ENCODE data around the gene ECM2. TPM values are rescaled to one million over a fixed set of nuclear protein-coding genes. Genes with fewer than 3 reads are reported as not detected.
"Not testable (repeated sequence)": the region's sequence is repeated elsewhere in the genome, so short reads cannot be mapped to it uniquely, and the experiment has no call there.

The ECM2 gene
- total and polyA plus RNA-seq, 2 of the 13 experiments (the other 11 are each of a cell fraction or from before 2014, with no cell fraction given): 0.37 TPM; not detected in 1

GRCh38 chr9:92576175-92576574, 40.4 kb upstream of the ECM2 start (continued):
- no peak for TF ChIP-seq ZNF766 (CRISPR knock-in tag; IDR thresholded peaks at IDR 0.05; ENCODE audit: borderline replicate concordance)

GRCh38 chr9:92573612-92574011, 37.8 kb upstream of the ECM2 start:
- H2AFZ ChIP-seq (ENCODE audit: low read length); H3K27ac ChIP-seq (ENCODE audit: extremely low read length, insufficient read depth, low read length); ATAC-seq; POLR2A ChIA-PET; H3K4me3 ChIP-seq (replicated peaks in 1 of 3; ENCODE audit: insufficient read depth in 1 of 3, low read depth in 2 of 3, low read length in 3 of 3); H3K9ac ChIP-seq (ENCODE audit: insufficient read depth, low read depth, low read length); in situ Hi-C loops (cut with HindIII; ENCODE audit: extremely low pct_ligation_motif_present, low pct_unique_long_range_greater_than_20kb); H4K20me1 ChIP-seq (ENCODE audit: insufficient read depth, low read length); H3K9me3 ChIP-seq (ENCODE audit: low read length); DNase-seq (ENCODE audit: low spot score); H3K4me2 ChIP-seq (ENCODE audit: low read depth, low read length); BruUV-seq (replicated peaks); intact Hi-C loops (cut with micrococcal nuclease; ENCODE audit: unreplicated experiment); FAIRE-seq; H3K36me3 ChIP-seq (replicated peaks in 1 of 2; ENCODE audit: control insufficient read depth in 1 of 2, insufficient read depth in 2 of 2, low read length in 2 of 2); H3K27me3 ChIP-seq (ENCODE audit: control insufficient read depth in 1 of 2, insufficient read depth in 2 of 2, low read length in 2 of 2); H3K79me2 ChIP-seq (ENCODE audit: insufficient read depth, low read length); H3K4me1 ChIP-seq (ENCODE audit: insufficient read depth, low read length); CTCF ChIA-PET (ENCODE audit: low intra/inter-chr PET ratio, low total read pairs): not testable (repeated sequence)
- WGBS (ENCODE audit: low lambda C conversion rate): 67% methylated on average over 3 of the region's 14 CpGs
- peak; percentile 47; the same call in 1 of the 2 replicates for TF ChIP-seq ZBTB33 (CRISPR knock-in tag; IDR thresholded peaks at IDR 0.05)

- WGBS (ENCODE audit: low lambda C conversion rate): 61% methylated on average over 2 of the region's 2 CpGs
- POLR2A ChIA-PET; H3K4me1 ChIP-seq (ENCODE audit: insufficient read depth, low read length); H3K27ac ChIP-seq (ENCODE audit: extremely low read length, insufficient read depth, low read length); H3K9me3 ChIP-seq (ENCODE audit: low read length); CTCF ChIA-PET (ENCODE audit: low intra/inter-chr PET ratio, low total read pairs); H3K79me2 ChIP-seq (ENCODE audit: insufficient read depth, low read length); BruUV-seq (replicated peaks); DNase-seq (ENCODE audit: low spot score); ATAC-seq; in situ Hi-C loops (cut with HindIII; ENCODE audit: extremely low pct_ligation_motif_present, low pct_unique_long_range_greater_than_20kb); H3K4me3 ChIP-seq (replicated peaks in 1 of 3; ENCODE audit: insufficient read depth in 1 of 3, low read depth in 2 of 3, low read length in 3 of 3); FAIRE-seq; H2AFZ ChIP-seq (ENCODE audit: low read length); H3K36me3 ChIP-seq (replicated peaks in 1 of 2; ENCODE audit: control insufficient read depth in 1 of 2, insufficient read depth in 2 of 2, low read length in 2 of 2); H4K20me1 ChIP-seq (ENCODE audit: insufficient read depth, low read length); H3K9ac ChIP-seq (ENCODE audit: insufficient read depth, low read depth, low read length); intact Hi-C loops (cut with micrococcal nuclease; ENCODE audit: unreplicated experiment); H3K4me2 ChIP-seq (ENCODE audit: low read depth, low read length); H3K27me3 ChIP-seq (ENCODE audit: control insufficient read depth in 1 of 2, insufficient read depth in 2 of 2, low read length in 2 of 2): not testable (repeated sequence)
These were observed 36.1 kb upstream of the ECM2 start for GRCh38 chr9:92571871-92572270.

All from HepG2 (cell line).